Smooth muscle cell (in vitro differentiated cells): ENCODE measurements around the gene PAQR5. TPM values are rescaled to one million over a fixed set of nuclear protein-coding genes. Genes with fewer than 3 reads are reported as not detected.

Experiments used
- DNase-seq: peaks from one replicate; lab custom pipeline; 2025; ENCODE audit not compliant: unreplicated experiment; lab: John Stamatoyannopoulos, UW
- H2AFZ ChIP-seq: fragments of 200-600 bp; sonication (generic); 2 replicates; pipeline ENCODE4 v1.6.0; 2016; ENCODE audit warnings: antibody characterized with exemption, low read depth, mild to moderate bottlenecking
- H3F3A ChIP-seq: fragments of 200-600 bp; sonication (generic); 2 replicates; pipeline ENCODE4 v1.6.0; 2017; ENCODE audit warnings: antibody characterized with exemption, low read depth
- H3K27ac ChIP-seq: fragments of 200-600 bp; sonication (generic); 2 replicates; pipeline ENCODE4 v1.5.1; 2016; ENCODE audit warnings: low read depth, mild to moderate bottlenecking
- H3K27me3 ChIP-seq: fragments of 200-600 bp; sonication (generic); 2 replicates; pipeline ENCODE4 v1.6.1; 2016; ENCODE audit warnings: low read depth, mild to moderate bottlenecking
- H3K36me3 ChIP-seq: fragments of 200-600 bp; sonication (generic); 2 replicates; pipeline ENCODE4 v1.5.1; 2016; ENCODE audit warnings: low read depth
- H3K4me1 ChIP-seq: fragments of 200-600 bp; sonication (generic); 2 replicates; pipeline ENCODE4 v1.5.1; 2016; ENCODE audit warnings: low read depth
- H3K4me2 ChIP-seq: fragments of 200-600 bp; sonication (generic); 2 replicates; pipeline ENCODE4 v1.6.0; 2016; ENCODE audit warnings: mild to moderate bottlenecking
- H3K4me3 ChIP-seq: fragments of 200-600 bp; sonication (generic); 2 replicates; pipeline ENCODE4 v1.5.1; 2016; ENCODE audit warnings: mild to moderate bottlenecking
- H3K79me2 ChIP-seq: fragments of 200-600 bp; sonication (generic); 2 replicates; pipeline ENCODE4 v1.6.0; 2016; ENCODE audit warnings: low read depth, mild to moderate bottlenecking
- H3K9ac ChIP-seq: fragments of 200-600 bp; sonication (generic); 2 replicates; pipeline ENCODE4 v1.6.0; 2016; ENCODE audit warnings: low read depth
- H3K9me3 ChIP-seq: fragments of 200-600 bp; sonication (generic); replicated peaks from 2 replicates; pipeline ENCODE4 v1.5.1; 2016; ENCODE audit warnings: low read depth
- H4K20me1 ChIP-seq: fragments of 200-600 bp; sonication (generic); 2 replicates; pipeline ENCODE4 v1.6.0; 2016; ENCODE audit warnings: low read depth
- CTCF ChIP-seq: fragments of 200-600 bp; sonication (generic); IDR thresholded peaks from 2 replicates; pipeline ENCODE4 v1.5.1; 2017; ENCODE audit warnings: borderline replicate concordance, mild to moderate bottlenecking, antibody characterized with exemption; ENCODE audit not compliant: insufficient read depth, poor library complexity, severe bottlenecking
- WGBS: methylation state at CpG from one replicate; pipeline ENCODE4 v1.1.7; 2016; ENCODE audit warnings: low lambda C conversion rate; 5-methylcytosine and 5-hydroxymethylcytosine counted together
- polyA plus RNA-seq: library from polyadenylated mRNA; unstranded; fragments of >200 nt; fragmentation: Nextera tagmentation; extraction: Ambion mirVana; gene quantifications from 2 replicates; pipeline ENCODE4 v1.2.1, GENCODE V29; 2016
- total RNA-seq: library from RNA; depleted of rRNA; stranded (reverse); fragments of >200 nt; gene quantifications from 2 replicates; pipeline ENCODE4 v1.2.3, GENCODE V29; 2014

The PAQR5 gene
- total and polyA plus RNA-seq, 2 experiments from 2014 or later = 1.5 to 1.6 TPM

GRCh38 chr15:69422336-69422895, 123.7 kb downstream of the PAQR5 start:
- WGBS = 61% methylated on average over 4 of the region's 4 CpGs

GRCh38 chr15:69424001-69424400, 125.3 kb downstream of the PAQR5 start:
- no peak for DNase-seq
- no peak overlapping the region for H2AFZ ChIP-seq
- no peak overlapping the region for H3K27ac ChIP-seq
- H3F3A ChIP-seq = peaks cover 7% of the 10 kb centered on the region
- no peaks in the 10 kb centered on the region for H3K36me3 ChIP-seq
- no peak overlapping the region for H3K4me3 ChIP-seq
- no peak overlapping the region for H3K9ac ChIP-seq
- H4K20me1 ChIP-seq = no peaks in the 10 kb centered on the region
- no peaks in the 10 kb centered on the region for H3K27me3 ChIP-seq
- no peaks in the 10 kb centered on the region for H3K9me3 ChIP-seq
- no peak overlapping the region for H3K4me2 ChIP-seq
- H3K4me1 ChIP-seq = peaks cover 6% of the 10 kb centered on the region
- H3K79me2 ChIP-seq = peaks cover 12% of the 10 kb centered on the region
- 62% methylated on average over 2 of the region's 2 CpGs for WGBS
- TF ChIP-seq CTCF = no peak

More at GRCh38 chr15:69422336-69422895, 123.7 kb downstream of the PAQR5 start:
- Histone ChIP-seq H3K9ac (no peak overlapping the region), H3F3A (peaks cover 7% of the 10 kb centered on the region), H3K27ac (peak overlapping the region; percentile 81), H2AFZ (no peak overlapping the region), H3K36me3 (no peaks in the 10 kb centered on the region), H3K4me2 (peak overlapping the region; percentile 58), H4K20me1 (no peaks in the 10 kb centered on the region), H3K27me3 (no peaks in the 10 kb centered on the region), H3K4me1 (peaks cover 6% of the 10 kb centered on the region), H3K4me3 (no peak overlapping the region), H3K79me2 (peaks cover 17% of the 10 kb centered on the region), H3K9me3 (no peaks in the 10 kb centered on the region)
- no peak for DNase-seq
- TF ChIP-seq CTCF = no peak

- Histone ChIP-seq H3K4me1 (peaks cover 6% of the 10 kb centered on the region), H4K20me1 (no peaks in the 10 kb centered on the region), H3K79me2 (peaks cover 7% of the 10 kb centered on the region), H3K27ac (no peak overlapping the region), H3K9me3 (no peaks in the 10 kb centered on the region), H2AFZ (no peak overlapping the region), H3F3A (peaks cover 7% of the 10 kb centered on the region), H3K27me3 (no peaks in the 10 kb centered on the region), H3K4me3 (no peak overlapping the region), H3K9ac (no peak overlapping the region), H3K4me2 (no peak overlapping the region), H3K36me3 (peaks cover 5% of the 10 kb centered on the region)
- WGBS = 100% methylated on average over 1 of the region's 1 CpG
- no peak for TF ChIP-seq CTCF
- DNase-seq = no peak
These were observed 126.2 kb downstream of the PAQR5 start for GRCh38 chr15:69424748-69425413.

GRCh38 chr15:69433831-69434230, 135.1 kb downstream of the PAQR5 start:
- Histone ChIP-seq H3K36me3 (peaks cover 7% of the 10 kb centered on the region), H3F3A (no peaks in the 10 kb centered on the region)

More at GRCh38 chr15:69433831-69434230, 135.1 kb downstream of the PAQR5 start:
- H3K4me3 ChIP-seq = no peak overlapping the region
- TF ChIP-seq CTCF = no peak
- no peaks in the 10 kb centered on the region for H3K4me1 ChIP-seq
- no peaks in the 10 kb centered on the region for H3K27me3 ChIP-seq
- H4K20me1 ChIP-seq = no peaks in the 10 kb centered on the region
- no peak overlapping the region for H2AFZ ChIP-seq
- no peak overlapping the region for H3K27ac ChIP-seq
- no peaks in the 10 kb centered on the region for H3K79me2 ChIP-seq
- no peak overlapping the region for H3K4me2 ChIP-seq
- H3K9me3 ChIP-seq = no peaks in the 10 kb centered on the region
- WGBS = 100% methylated on average over 1 of the region's 1 CpG
- DNase-seq = no peak
- H3K9ac ChIP-seq = no peak overlapping the region
